ENCODE measurements around the gene HIBCH. TPM values are rescaled to one million over a fixed set of nuclear protein-coding genes. Genes with fewer than 3 reads are reported as not detected.

HIBCH gene
- total and polyA plus RNA-seq, 4 donors: 20.2 to 65.2 (median 32.8) TPM

DNA sequence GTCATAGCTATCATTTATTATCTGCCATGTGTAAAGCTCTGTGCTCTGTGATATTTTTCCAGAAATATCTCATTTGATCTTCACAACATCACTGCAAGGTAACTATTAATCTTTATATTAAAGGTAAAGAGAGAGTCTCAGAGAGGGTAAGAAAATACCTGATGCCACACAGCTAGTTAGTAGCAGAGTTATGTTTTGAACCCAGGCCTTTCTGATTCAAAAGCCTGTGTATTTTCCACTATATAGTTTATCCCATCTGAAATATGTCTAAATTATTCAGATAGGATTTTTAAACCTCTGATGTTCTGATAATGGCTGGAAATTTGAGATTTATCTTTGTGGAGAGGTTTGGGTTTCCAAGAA lies 33.9 kb upstream of the HIBCH start:
- no peak for TF ChIP-seq HNF4G (IDR thresholded peaks at IDR 0.05)
- no peak for TF ChIP-seq NR2F2 (IDR thresholded peaks at IDR 0.05)
- TF ChIP-seq FOXA1 (IDR thresholded peaks at IDR 0.05): no peak
- TF ChIP-seq TAF1 (conservative IDR thresholded peaks at IDR 0.05): no peak
- TF ChIP-seq YY1 (IDR thresholded peaks at IDR 0.05): no peak
- no peak for TF ChIP-seq FOXA2 (IDR thresholded peaks at IDR 0.05)
- TF ChIP-seq, protein P1, sequence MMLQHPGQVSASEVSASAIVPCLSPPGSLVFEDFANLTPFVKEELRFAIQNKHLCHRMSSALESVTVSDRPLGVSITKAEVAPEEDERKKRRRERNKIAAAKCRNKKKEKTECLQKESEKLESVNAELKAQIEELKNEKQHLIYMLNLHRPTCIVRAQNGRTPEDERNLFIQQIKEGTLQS (IDR thresholded peaks at IDR 0.05): no peak
- TF ChIP-seq JUND (IDR thresholded peaks at IDR 0.05): no peak
- no peak for TF ChIP-seq EGR1 (IDR thresholded peaks at IDR 0.05; ENCODE audit: low read depth in 2 of 2)
- TF ChIP-seq RXRA (IDR thresholded peaks at IDR 0.05): no peak
- TF ChIP-seq, protein P2, sequence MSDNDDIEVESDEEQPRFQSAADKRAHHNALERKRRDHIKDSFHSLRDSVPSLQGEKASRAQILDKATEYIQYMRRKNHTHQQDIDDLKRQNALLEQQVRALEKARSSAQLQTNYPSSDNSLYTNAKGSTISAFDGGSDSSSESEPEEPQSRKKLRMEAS (IDR thresholded peaks at IDR 0.05): no peak
- no peak for TF ChIP-seq GABPA (IDR thresholded peaks at IDR 0.05 in 1 of 2, conservative IDR thresholded peaks at IDR 0.05 in 1 of 2)
- TF ChIP-seq REST (IDR thresholded peaks at IDR 0.05): no peak
- no peak for TF ChIP-seq SP1 (IDR thresholded peaks at IDR 0.05)
- no peak for TF ChIP-seq RAD21 (IDR thresholded peaks at IDR 0.05)
- no peak for TF ChIP-seq HNF4A (conservative IDR thresholded peaks at IDR 0.05)
- TF ChIP-seq ZBTB33 (IDR thresholded peaks at IDR 0.05): no peak
- H3K9me3 ChIP-seq (ENCODE audit: control insufficient read depth in 4 of 4, low read length in 3 of 4): no peaks in the 10 kb centered on the region
- H3K27me3 ChIP-seq (ENCODE audit: control insufficient read depth in 4 of 4, insufficient read depth in 4 of 4, low read length in 3 of 4): no peaks in the 10 kb centered on the region
- no peak overlapping the region for H3K4me3 ChIP-seq (ENCODE audit: low read depth in 1 of 3, low read length in 3 of 3)
- no peak for DNase-seq (ENCODE audit: low spot score)
- peak overlapping the region; percentile 88 to 92 for H3K27ac ChIP-seq (ENCODE audit: low read depth in 1 of 2, low read length in 2 of 2)
- H3K36me3 ChIP-seq (ENCODE audit: control insufficient read depth in 4 of 4, insufficient read depth in 3 of 4, low read depth in 1 of 4, low read length in 3 of 4): peaks cover 0 to 1% (median 0%) of the 10 kb centered on the region in 4 donors
- peaks cover 11 to 38% (median 22%) of the 10 kb centered on the region in 4 donors for H3K4me1 ChIP-seq (ENCODE audit: control insufficient read depth in 4 of 4, insufficient read depth in 4 of 4, low read length in 3 of 4)
- H3K9ac ChIP-seq (ENCODE audit: low read depth in 1 of 2, low read length in 2 of 2): peak overlapping the region; percentile 39 to 83

- Histone ChIP-seq H3K9me3 (ENCODE audit: control insufficient read depth in 4 of 4, low read length in 3 of 4) (no peaks in the 10 kb centered on the region), H3K4me3 (ENCODE audit: low read depth in 1 of 3, low read length in 3 of 3) (no peak overlapping the region), H3K4me1 (ENCODE audit: control insufficient read depth in 4 of 4, insufficient read depth in 4 of 4, low read length in 3 of 4) (peaks cover 8 to 35% (median 20%) of the 10 kb centered on the region in 4 donors), H3K27me3 (ENCODE audit: control insufficient read depth in 4 of 4, insufficient read depth in 4 of 4, low read length in 3 of 4) (no peaks in the 10 kb centered on the region), H3K27ac (ENCODE audit: low read depth in 1 of 2, low read length in 2 of 2) (peak overlapping the region; percentile 88 to 92), H3K36me3 (ENCODE audit: control insufficient read depth in 4 of 4, insufficient read depth in 3 of 4, low read depth in 1 of 4, low read length in 3 of 4) (peaks cover 0 to 1% (median 0%) of the 10 kb centered on the region in 4 donors), H3K9ac (ENCODE audit: low read depth in 1 of 2, low read length in 2 of 2) (peak overlapping the region; percentile 39 to 83)
- peak; percentile 67 for DNase-seq (ENCODE audit: low spot score)
- 21% methylated on average over 8 of the region's 8 CpGs for WGBS
- TF ChIP-seq SP1 (IDR thresholded peaks at IDR 0.05) (peak; percentile 92), JUND (IDR thresholded peaks at IDR 0.05) (peak; percentile 71 to 92), TAF1 (conservative IDR thresholded peaks at IDR 0.05) (no peak), FOXA2 (IDR thresholded peaks at IDR 0.05) (peak; percentile 94), FOXA1 (IDR thresholded peaks at IDR 0.05) (peak; percentile 94), HNF4A (conservative IDR thresholded peaks at IDR 0.05) (peak; percentile 82 to 89), NR2F2 (IDR thresholded peaks at IDR 0.05) (peak; percentile 87), RXRA (IDR thresholded peaks at IDR 0.05) (peak; percentile 94 to 95), RAD21 (IDR thresholded peaks at IDR 0.05) (peak; percentile 57 to 65), EGR1 (IDR thresholded peaks at IDR 0.05; ENCODE audit: low read depth in 2 of 2) (peak; percentile 88 to 94), HNF4G (IDR thresholded peaks at IDR 0.05) (peak; percentile 3), ZBTB33 (IDR thresholded peaks at IDR 0.05) (peak; percentile 85), YY1 (IDR thresholded peaks at IDR 0.05) (peak; percentile 81)
- TF ChIP-seq, protein P2 (IDR thresholded peaks at IDR 0.05): peak; percentile 99
- TF ChIP-seq, protein P1 (IDR thresholded peaks at IDR 0.05): peak; percentile 91
- TF ChIP-seq, protein P3, sequence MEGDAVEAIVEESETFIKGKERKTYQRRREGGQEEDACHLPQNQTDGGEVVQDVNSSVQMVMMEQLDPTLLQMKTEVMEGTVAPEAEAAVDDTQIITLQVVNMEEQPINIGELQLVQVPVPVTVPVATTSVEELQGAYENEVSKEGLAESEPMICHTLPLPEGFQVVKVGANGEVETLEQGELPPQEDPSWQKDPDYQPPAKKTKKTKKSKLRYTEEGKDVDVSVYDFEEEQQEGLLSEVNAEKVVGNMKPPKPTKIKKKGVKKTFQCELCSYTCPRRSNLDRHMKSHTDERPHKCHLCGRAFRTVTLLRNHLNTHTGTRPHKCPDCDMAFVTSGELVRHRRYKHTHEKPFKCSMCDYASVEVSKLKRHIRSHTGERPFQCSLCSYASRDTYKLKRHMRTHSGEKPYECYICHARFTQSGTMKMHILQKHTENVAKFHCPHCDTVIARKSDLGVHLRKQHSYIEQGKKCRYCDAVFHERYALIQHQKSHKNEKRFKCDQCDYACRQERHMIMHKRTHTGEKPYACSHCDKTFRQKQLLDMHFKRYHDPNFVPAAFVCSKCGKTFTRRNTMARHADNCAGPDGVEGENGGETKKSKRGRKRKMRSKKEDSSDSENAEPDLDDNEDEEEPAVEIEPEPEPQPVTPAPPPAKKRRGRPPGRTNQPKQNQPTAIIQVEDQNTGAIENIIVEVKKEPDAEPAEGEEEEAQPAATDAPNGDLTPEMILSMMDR (IDR thresholded peaks at IDR 0.05; ENCODE audit: low read depth, low read length, missing input control): no peak
Measured at GRCh38 chr2:190352668-190353536, 33.3 kb upstream of the HIBCH start.

Measured in liver (tissue), 9 donors.